ENCODE results near the gene CFLAR. TPM values are rescaled to one million over a fixed set of nuclear protein-coding genes. Genes with fewer than 3 reads are reported as not detected.
A peak's percentile ranks its signal among the peaks of the same experiment; 100 is the strongest.

The CFLAR gene
- total and polyA plus RNA-seq, 2 of the 4 experiments (the other 2 are of a cell fraction): 29.2 to 59.9 TPM

DNA sequence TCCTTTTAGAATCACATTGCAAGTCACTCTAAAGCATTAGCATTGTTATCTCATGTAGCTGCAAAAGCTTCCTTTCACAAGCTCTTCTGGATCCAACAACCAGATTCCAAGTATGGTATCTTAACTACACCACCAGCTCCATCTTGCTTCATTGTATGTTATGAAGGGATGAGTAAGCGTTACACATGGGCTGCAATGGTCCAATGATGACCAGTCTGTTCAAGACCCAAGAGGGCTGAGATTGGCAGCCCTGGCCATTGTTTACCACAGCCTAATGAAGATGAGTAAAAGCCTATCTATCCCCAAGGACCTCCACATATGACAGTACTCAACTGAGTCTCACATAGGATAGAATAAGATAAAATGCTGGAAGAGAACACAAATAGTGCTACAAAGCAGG lies 6.3 kb downstream of the CFLAR start:
- no TSS peak for BruUV-seq (replicated peaks)
- H2BK120ac ChIP-seq (ENCODE audit: low read depth, low read length): no peak overlapping the region
- peaks cover 2% of the 10 kb centered on the region; the same call in 1 of the 2 replicates for H3K36me3 ChIP-seq (ENCODE audit: control insufficient read depth, insufficient read depth, low read length)
- H3K4me2 ChIP-seq (ENCODE audit: low read depth, low read length): no peak overlapping the region
- H2BK20ac ChIP-seq (ENCODE audit: low read depth, low read length): no peak overlapping the region
- H3K79me1 ChIP-seq (ENCODE audit: low read depth in 1 of 2, low read length in 2 of 2): peaks cover 29 to 85% of the 10 kb centered on the region in 2 experiments
- H2AK5ac ChIP-seq (ENCODE audit: low read depth, low read length): no peak overlapping the region
- H2AFZ ChIP-seq (replicated peaks; ENCODE audit: low read length, poor library complexity): no peak overlapping the region
- ATAC-seq (ENCODE audit: low read depth) (no peak), DNase-seq (no peak)
- H2BK5ac ChIP-seq (ENCODE audit: low read depth, low read length, poor library complexity, severe bottlenecking): no peak overlapping the region
- no peak overlapping the region for H3K9ac ChIP-seq (ENCODE audit: low read depth, low read length)
- H3K56ac ChIP-seq (ENCODE audit: extremely low read depth, insufficient read depth, low read length): no peak overlapping the region
- ChIA-PET CTCF (no interaction called here), POLR2A (ENCODE audit: unreplicated experiment) (no interaction called here)
- H3K4me3 ChIP-seq (ENCODE audit: insufficient read depth, low read depth, low read length): no peak overlapping the region
- peaks cover 18% of the 10 kb centered on the region for H4K20me1 ChIP-seq (ENCODE audit: insufficient read depth, low read length)
- H3K23ac ChIP-seq (ENCODE audit: low read depth, low read length): no peak overlapping the region
- H3K18ac ChIP-seq (ENCODE audit: low read depth, low read length): no peak overlapping the region
- peaks cover 19% of the 10 kb centered on the region for H3K4me1 ChIP-seq (ENCODE audit: control insufficient read depth, insufficient read depth, low read length)
- no peak overlapping the region for H3K27ac ChIP-seq (ENCODE audit: insufficient read depth, low read length)
- WGBS, 2 experiments (ENCODE audit: extremely low coverage in 2 of 2, insufficient read length in 1 of 2): no CpG with 5 or more reads among the region's 1 CpG
- H4K5ac ChIP-seq (ENCODE audit: low read depth, low read length): no peak overlapping the region
- peaks cover 26% of the 10 kb centered on the region for H3K9me1 ChIP-seq (ENCODE audit: insufficient read depth, low read length)
- H3K9me3 ChIP-seq (ENCODE audit: control insufficient read depth, insufficient read depth, low read length): no peaks in the 10 kb centered on the region
- no peak overlapping the region for H2BK15ac ChIP-seq (ENCODE audit: low read depth, low read length)
- no peak overlapping the region for H3K4ac ChIP-seq (ENCODE audit: low read depth, low read length)
- no peaks in the 10 kb centered on the region for H3K27me3 ChIP-seq (ENCODE audit: control insufficient read depth, insufficient read depth, low read length)
- H3K14ac ChIP-seq (replicated peaks; ENCODE audit: low read depth, low read length): peak overlapping the region; percentile 56
- no peak overlapping the region for H4K8ac ChIP-seq (ENCODE audit: low read depth in 2 of 2, low read length in 2 of 2)
- H4K91ac ChIP-seq (ENCODE audit: insufficient read depth, low read depth, low read length): no peak overlapping the region
- TF ChIP-seq CEBPB (IDR thresholded peaks at IDR 0.05; ENCODE audit: low read depth, low read length) (no peak), NFE2L2 (IDR thresholded peaks at IDR 0.05; ENCODE audit: low read depth, low read length) (no peak), RFX5 (IDR thresholded peaks at IDR 0.05; ENCODE audit: low read depth, low read length) (no peak), FOS (IDR thresholded peaks at IDR 0.05; ENCODE audit: low read depth, low read length) (no peak), RCOR1 (IDR thresholded peaks at IDR 0.05; ENCODE audit: insufficient replicate concordance, low read length) (no peak), BHLHE40 (IDR thresholded peaks at IDR 0.05; ENCODE audit: low read depth, low read length) (no peak), POLR2A (IDR thresholded peaks at IDR 0.05; ENCODE audit: low read depth, low read length) (no peak), RAD21 (IDR thresholded peaks at IDR 0.05; ENCODE audit: low read length) (no peak), SMC3 (IDR thresholded peaks at IDR 0.05; ENCODE audit: low read depth, low read length) (no peak), MAZ (IDR thresholded peaks at IDR 0.05; ENCODE audit: borderline replicate concordance, low read depth, low read length) (no peak), MXI1 (IDR thresholded peaks at IDR 0.05; ENCODE audit: borderline replicate concordance, low read depth, low read length) (no peak), CHD1 (IDR thresholded peaks at IDR 0.05; ENCODE audit: low read depth, low read length) (no peak), MAFK (IDR thresholded peaks at IDR 0.05; ENCODE audit: low read depth, low read length) (no peak)
- TF ChIP-seq, protein P1, sequence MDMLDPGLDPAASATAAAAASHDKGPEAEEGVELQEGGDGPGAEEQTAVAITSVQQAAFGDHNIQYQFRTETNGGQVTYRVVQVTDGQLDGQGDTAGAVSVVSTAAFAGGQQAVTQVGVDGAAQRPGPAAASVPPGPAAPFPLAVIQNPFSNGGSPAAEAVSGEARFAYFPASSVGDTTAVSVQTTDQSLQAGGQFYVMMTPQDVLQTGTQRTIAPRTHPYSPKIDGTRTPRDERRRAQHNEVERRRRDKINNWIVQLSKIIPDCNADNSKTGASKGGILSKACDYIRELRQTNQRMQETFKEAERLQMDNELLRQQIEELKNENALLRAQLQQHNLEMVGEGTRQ (IDR thresholded peaks at IDR 0.05; ENCODE audit: low read depth, low read length): no peak
- TF ChIP-seq, protein P2, sequence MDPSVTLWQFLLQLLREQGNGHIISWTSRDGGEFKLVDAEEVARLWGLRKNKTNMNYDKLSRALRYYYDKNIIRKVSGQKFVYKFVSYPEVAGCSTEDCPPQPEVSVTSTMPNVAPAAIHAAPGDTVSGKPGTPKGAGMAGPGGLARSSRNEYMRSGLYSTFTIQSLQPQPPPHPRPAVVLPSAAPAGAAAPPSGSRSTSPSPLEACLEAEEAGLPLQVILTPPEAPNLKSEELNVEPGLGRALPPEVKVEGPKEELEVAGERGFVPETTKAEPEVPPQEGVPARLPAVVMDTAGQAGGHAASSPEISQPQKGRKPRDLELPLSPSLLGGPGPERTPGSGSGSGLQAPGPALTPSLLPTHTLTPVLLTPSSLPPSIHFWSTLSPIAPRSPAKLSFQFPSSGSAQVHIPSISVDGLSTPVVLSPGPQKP (IDR thresholded peaks at IDR 0.05; ENCODE audit: borderline replicate concordance, low read depth, low read length): no peak
- TF ChIP-seq, protein P3, sequence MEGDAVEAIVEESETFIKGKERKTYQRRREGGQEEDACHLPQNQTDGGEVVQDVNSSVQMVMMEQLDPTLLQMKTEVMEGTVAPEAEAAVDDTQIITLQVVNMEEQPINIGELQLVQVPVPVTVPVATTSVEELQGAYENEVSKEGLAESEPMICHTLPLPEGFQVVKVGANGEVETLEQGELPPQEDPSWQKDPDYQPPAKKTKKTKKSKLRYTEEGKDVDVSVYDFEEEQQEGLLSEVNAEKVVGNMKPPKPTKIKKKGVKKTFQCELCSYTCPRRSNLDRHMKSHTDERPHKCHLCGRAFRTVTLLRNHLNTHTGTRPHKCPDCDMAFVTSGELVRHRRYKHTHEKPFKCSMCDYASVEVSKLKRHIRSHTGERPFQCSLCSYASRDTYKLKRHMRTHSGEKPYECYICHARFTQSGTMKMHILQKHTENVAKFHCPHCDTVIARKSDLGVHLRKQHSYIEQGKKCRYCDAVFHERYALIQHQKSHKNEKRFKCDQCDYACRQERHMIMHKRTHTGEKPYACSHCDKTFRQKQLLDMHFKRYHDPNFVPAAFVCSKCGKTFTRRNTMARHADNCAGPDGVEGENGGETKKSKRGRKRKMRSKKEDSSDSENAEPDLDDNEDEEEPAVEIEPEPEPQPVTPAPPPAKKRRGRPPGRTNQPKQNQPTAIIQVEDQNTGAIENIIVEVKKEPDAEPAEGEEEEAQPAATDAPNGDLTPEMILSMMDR (conservative IDR thresholded peaks at IDR 0.05; ENCODE audit: low read depth, low read length): no peak
- dilution Hi-C loops (cut with HindIII; ENCODE audit: low sequenced_read_pairs, unreplicated experiment): no loop called here
- in situ Hi-C loops (cut with MboI; ENCODE audit: low sequenced_read_pairs): no loop called here
- intact Hi-C loops (cut with micrococcal nuclease): no loop called here
- no peak overlapping the region for H2AK9ac ChIP-seq (replicated peaks; ENCODE audit: low read depth, low read length, poor library complexity)

Measured in IMR-90 (cell line).